ENCODE measurements around the gene SLC24A5.

SLC24A5 gene

GRCh38 chr15:48191574-48192225 is 70.9 kb downstream of the SLC24A5 start, which contains the start of gene CTXN2:
Gene CTXN2 (plus strand): TSS chr15:48191665. CDS start chr15:48201301, 9,636 bp downstream.
- FAIRE-seq, result no peak
